Measurements from ENCODE around the gene CACNB4.

DNA sequence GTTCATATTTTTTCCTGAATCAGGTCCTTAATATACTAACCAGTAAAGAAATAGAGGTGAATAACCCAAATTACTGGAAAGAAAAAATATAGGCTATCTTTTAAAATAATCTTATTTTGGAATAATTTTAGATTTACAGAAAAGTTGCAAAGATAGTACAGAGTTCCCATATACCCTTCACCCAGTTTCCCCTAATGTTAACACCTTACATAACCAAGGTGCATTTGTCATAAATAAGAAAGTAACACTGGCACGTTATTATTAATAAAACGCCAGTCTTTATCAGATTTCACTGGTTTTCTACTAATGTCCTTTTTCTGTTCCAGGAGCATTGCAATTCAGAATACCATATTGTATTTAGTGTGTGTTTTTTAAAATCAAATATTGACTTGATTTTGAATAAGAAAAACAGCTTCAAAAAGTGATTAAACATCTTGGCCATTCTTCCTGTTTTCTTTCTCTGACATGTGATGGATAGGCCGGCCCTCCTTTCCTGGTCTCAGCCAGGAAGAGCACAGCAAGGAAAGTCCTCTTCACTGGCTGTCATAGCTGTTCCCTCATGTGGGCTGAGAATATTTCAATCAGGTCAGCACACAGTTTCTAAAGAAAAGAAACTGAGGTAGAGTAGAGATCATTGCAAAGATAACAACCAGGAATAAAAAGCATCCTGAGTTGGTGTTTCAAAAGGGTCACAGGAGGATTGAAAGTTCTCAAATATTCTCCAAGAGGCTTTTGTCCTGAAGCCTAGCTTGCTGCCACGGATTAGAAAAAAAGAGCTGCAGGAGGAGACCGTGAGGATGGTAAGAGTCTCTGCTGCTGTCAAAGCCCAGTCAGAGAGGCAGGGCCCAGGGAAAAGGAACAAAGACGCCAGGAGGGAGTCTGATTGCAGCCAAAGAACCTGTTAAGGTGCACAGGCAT is 191.3 kb downstream of the CACNB4 start:
- TF ChIP-seq POLR2A (IDR thresholded peaks at IDR 0.05) (no peak), CTCF (IDR thresholded peaks at IDR 0.05 in 8 of 11, conservative IDR thresholded peaks at IDR 0.05 in 3 of 11) (no peak), POLR2AphosphoS5 (IDR thresholded peaks at IDR 0.05) (no peak)
